ENCODE results near the gene EIF3A. TPM values are rescaled to one million over a fixed set of nuclear protein-coding genes. Genes with fewer than 3 reads are reported as not detected.

Gene EIF3A
- total and polyA plus RNA-seq, 2 donors (not counting 1 experiment from before 2014, with no cell fraction given), result 39.9 to 112 TPM

- Histone ChIP-seq H3K36me3 (ENCODE audit: control insufficient read depth, insufficient read depth, low read length) (peaks cover 18% of the 10 kb centered on the region), H3K79me2 (ENCODE audit: control insufficient read depth, insufficient read depth, low read length) (peaks cover 33% of the 10 kb centered on the region)
These were observed 22.6 kb downstream of the EIF3A start for GRCh38 chr10:119058010-119058409.

DNA sequence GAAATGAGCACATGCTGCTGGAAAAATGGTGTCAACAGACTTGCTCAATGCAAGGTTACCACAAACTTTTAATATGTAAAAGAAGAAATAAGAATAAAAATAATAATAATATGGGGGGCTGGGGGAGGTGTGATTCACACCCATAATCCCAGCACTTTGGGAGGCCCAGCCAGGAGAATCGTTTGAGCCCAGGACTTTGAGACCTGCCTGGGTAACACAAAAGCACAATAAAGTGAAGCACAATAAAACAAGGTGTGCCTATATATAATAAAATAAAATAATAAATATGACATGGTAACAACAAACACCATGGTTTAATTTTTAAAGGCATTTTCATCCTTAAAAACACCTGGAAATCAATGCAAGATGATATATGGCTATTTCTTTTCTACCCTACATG lies 25.1 kb downstream of the EIF3A start:
- no peak for TF ChIP-seq CTCF (conservative IDR thresholded peaks at IDR 0.05 in 1 of 2, IDR thresholded peaks at IDR 0.05 in 1 of 2; ENCODE audit: low read depth in 1 of 2, low read length in 2 of 2)
- no peak for TF ChIP-seq EZH2 (IDR thresholded peaks at IDR 0.05; ENCODE audit: low read length, missing control alignments)
- no peak overlapping the region for H2AFZ ChIP-seq (ENCODE audit: low read length)
- no peaks in the 10 kb centered on the region for H4K20me1 ChIP-seq (ENCODE audit: control insufficient read depth, extremely low read depth, insufficient read depth, low read length)
- no peaks in the 10 kb centered on the region for H3K27me3 ChIP-seq (ENCODE audit: control insufficient read depth, insufficient read depth, low read length)
- peaks cover 19% of the 10 kb centered on the region for H3K36me3 ChIP-seq (ENCODE audit: control insufficient read depth, insufficient read depth, low read length)
- H3K4me1 ChIP-seq (ENCODE audit: control insufficient read depth, extremely low read depth, insufficient read depth, low read length), result no peaks in the 10 kb centered on the region
- no peak for DNase-seq (ENCODE audit: low read depth in 2 of 2)
- H3K4me3 ChIP-seq (replicated peaks in 1 of 4; ENCODE audit: control extremely low read depth in 1 of 4, insufficient read depth in 1 of 4, low read depth in 3 of 4, low read length in 4 of 4), result no peak overlapping the region
- H3K9ac ChIP-seq (ENCODE audit: insufficient read depth, low read length), result no peak overlapping the region
- H3K9me3 ChIP-seq (ENCODE audit: control insufficient read depth, insufficient read depth, low read depth, low read length), result no peaks in the 10 kb centered on the region
- peaks cover 31% of the 10 kb centered on the region for H3K79me2 ChIP-seq (ENCODE audit: control insufficient read depth, insufficient read depth, low read length)
- no peak overlapping the region for H3K27ac ChIP-seq (ENCODE audit: insufficient read depth, low read length)
- no peak overlapping the region for H3K4me2 ChIP-seq (ENCODE audit: extremely low read depth, insufficient read depth, low read length)

More at GRCh38 chr10:119058010-119058409, 22.6 kb downstream of the EIF3A start:
- H3K27me3 ChIP-seq (ENCODE audit: control insufficient read depth, insufficient read depth, low read length), result no peaks in the 10 kb centered on the region
- TF ChIP-seq CTCF (conservative IDR thresholded peaks at IDR 0.05 in 1 of 2, IDR thresholded peaks at IDR 0.05 in 1 of 2; ENCODE audit: low read depth in 1 of 2, low read length in 2 of 2), result no peak
- TF ChIP-seq EZH2 (IDR thresholded peaks at IDR 0.05; ENCODE audit: low read length, missing control alignments), result no peak
- no peaks in the 10 kb centered on the region for H3K9me3 ChIP-seq (ENCODE audit: control insufficient read depth, insufficient read depth, low read depth, low read length)
- no peak overlapping the region for H3K4me3 ChIP-seq (replicated peaks in 1 of 4; ENCODE audit: control extremely low read depth in 1 of 4, insufficient read depth in 1 of 4, low read depth in 3 of 4, low read length in 4 of 4)
- H2AFZ ChIP-seq (ENCODE audit: low read length), result no peak overlapping the region
- no peak overlapping the region for H3K9ac ChIP-seq (ENCODE audit: insufficient read depth, low read length)
- DNase-seq (ENCODE audit: low read depth in 2 of 2), result no peak
- H3K4me2 ChIP-seq (ENCODE audit: extremely low read depth, insufficient read depth, low read length), result no peak overlapping the region
- no peaks in the 10 kb centered on the region for H3K4me1 ChIP-seq (ENCODE audit: control insufficient read depth, extremely low read depth, insufficient read depth, low read length)
- H3K27ac ChIP-seq (ENCODE audit: insufficient read depth, low read length), result no peak overlapping the region
- H4K20me1 ChIP-seq (ENCODE audit: control insufficient read depth, extremely low read depth, insufficient read depth, low read length), result no peaks in the 10 kb centered on the region

GRCh38 chr10:119051775-119052174 lies 28.8 kb downstream of the EIF3A start:
- peaks cover 46% of the 10 kb centered on the region for H3K79me2 ChIP-seq (ENCODE audit: control insufficient read depth, insufficient read depth, low read length)
- DNase-seq (ENCODE audit: low read depth in 2 of 2), result no peak
- H3K4me3 ChIP-seq (replicated peaks in 1 of 4; ENCODE audit: control extremely low read depth in 1 of 4, insufficient read depth in 1 of 4, low read depth in 3 of 4, low read length in 4 of 4), result no peak overlapping the region
- no peaks in the 10 kb centered on the region for H3K4me1 ChIP-seq (ENCODE audit: control insufficient read depth, extremely low read depth, insufficient read depth, low read length)
- H3K9ac ChIP-seq (ENCODE audit: insufficient read depth, low read length), result no peak overlapping the region
- TF ChIP-seq CTCF (conservative IDR thresholded peaks at IDR 0.05 in 1 of 2, IDR thresholded peaks at IDR 0.05 in 1 of 2; ENCODE audit: low read depth in 1 of 2, low read length in 2 of 2) (no peak), EZH2 (IDR thresholded peaks at IDR 0.05; ENCODE audit: low read length, missing control alignments) (no peak)
- H3K9me3 ChIP-seq (ENCODE audit: control insufficient read depth, insufficient read depth, low read depth, low read length), result no peaks in the 10 kb centered on the region
- no peak overlapping the region for H3K27ac ChIP-seq (ENCODE audit: insufficient read depth, low read length)
- no peak overlapping the region for H3K4me2 ChIP-seq (ENCODE audit: extremely low read depth, insufficient read depth, low read length)
- H2AFZ ChIP-seq (ENCODE audit: low read length), result no peak overlapping the region
- H3K27me3 ChIP-seq (ENCODE audit: control insufficient read depth, insufficient read depth, low read length), result no peaks in the 10 kb centered on the region
- peaks cover 2% of the 10 kb centered on the region for H4K20me1 ChIP-seq (ENCODE audit: control insufficient read depth, extremely low read depth, insufficient read depth, low read length)
- H3K36me3 ChIP-seq (ENCODE audit: control insufficient read depth, insufficient read depth, low read length), result peaks cover 21% of the 10 kb centered on the region

Measured in fibroblast of lung (primary cell).